ENCODE measurements around the gene FLT3LG. TPM values are rescaled to one million over a fixed set of nuclear protein-coding genes. Genes with fewer than 3 reads are reported as not detected.

Gene FLT3LG
- total and polyA plus RNA-seq, 9 of the 15 experiments (the other 6 are each of a cell fraction or from before 2014, with no cell fraction given): 0.31 to 6.4 (median 1.1) TPM

GRCh38 chr19:49491804-49492572 lies 18.0 kb downstream of the FLT3LG start (continued):
- TF ChIP-seq SMAD3 (CRISPR knock-in tag; conservative IDR thresholded peaks at IDR 0.05) (no peak), TAF9B (IDR thresholded peaks at IDR 0.05; ENCODE audit: partially characterized antibody) (no peak), XRCC3 (IDR thresholded peaks at IDR 0.05) (no peak), HCFC1 (IDR thresholded peaks at IDR 0.05; ENCODE audit: low read depth, low read length) (no peak), SNRNP70 (optimal IDR thresholded peaks at IDR 0.05; ENCODE audit: low read depth, low read length) (no peak), HMBOX1 (IDR thresholded peaks at IDR 0.05) (no peak), AFF4 (CRISPR knock-in tag; IDR thresholded peaks at IDR 0.05) (0 out of 2 replicates have a peak, but pooled peaks have one; percentile 63), MAZ (CRISPR knock-in tag; conservative IDR thresholded peaks at IDR 0.05 in 1 of 2, IDR thresholded peaks at IDR 0.05 in 1 of 2) (0 out of 4 replicates have a peak, but pooled peaks of 1 of the 2 experiments have one; percentile 6), SIRT6 (IDR thresholded peaks at IDR 0.05; ENCODE audit: low read depth, low read length) (no peak), IRF1 (CRISPR knock-in tag; IDR thresholded peaks at IDR 0.05; ENCODE audit: borderline replicate concordance) (no peak), ZNF766 (CRISPR knock-in tag; conservative IDR thresholded peaks at IDR 0.05) (no peak), MAFK (IDR thresholded peaks at IDR 0.05; ENCODE audit: low read length) (no peak), RBM34 (IDR thresholded peaks at IDR 0.05; ENCODE audit: borderline replicate concordance, insufficient read depth, low read length) (no peak), MAX (CRISPR knock-in tag; IDR thresholded peaks at IDR 0.05) (no peak), ERF (CRISPR knock-in tag; IDR thresholded peaks at IDR 0.05) (no peak), NFE2 (IDR thresholded peaks at IDR 0.05; ENCODE audit: low read depth) (no peak), ZNF717 (CRISPR knock-in tag; IDR thresholded peaks at IDR 0.05) (no peak), ZNF274 (IDR thresholded peaks at IDR 0.05; ENCODE audit: borderline replicate concordance, low read depth, low read length) (no peak), ZNF253 (CRISPR knock-in tag; conservative IDR thresholded peaks at IDR 0.05) (0 out of 2 replicates have a peak, but pooled peaks have one; percentile 13)
